T-helper 2 cell treated with Interferon-gamma antibody and Interleukin-4, amounts not matched to agents 5 μg/mL and 100 μg/mL, for 36 hours (primary cell): ENCODE data around the gene POLD3.
A peak's percentile ranks its signal among the peaks of the same experiment; 100 is the strongest.
"Not testable (repeated sequence)": the region's sequence is repeated elsewhere in the genome, so short reads cannot be mapped to it uniquely, and the experiment has no call there.

Source experiments
- DNase-seq: peaks from one replicate; pipeline ENCODE4 v3.0.0; 2021; ENCODE audit warnings: low spot score
- H3K27ac Mint-ChIP-seq: one replicate; pipeline ENCODE4 v1.8.0; 2021; ENCODE audit warnings: mild to moderate bottlenecking, mixed read lengths
- H3K27me3 Mint-ChIP-seq: one replicate; pipeline ENCODE4 v1.8.0; 2021; ENCODE audit warnings: low read depth, mixed read lengths
- H3K36me3 Mint-ChIP-seq: one replicate; pipeline ENCODE4 v1.8.0; 2021; ENCODE audit warnings: low read depth, mixed read lengths
- H3K4me1 Mint-ChIP-seq: one replicate; pipeline ENCODE4 v1.8.0; 2021; ENCODE audit warnings: low read depth, mixed read lengths
- H3K4me3 Mint-ChIP-seq: one replicate; pipeline ENCODE4 v1.8.0; 2022; ENCODE audit warnings: mild to moderate bottlenecking, moderate library complexity, mixed read lengths
- H3K9me3 Mint-ChIP-seq: one replicate; pipeline ENCODE4 v1.8.0; 2021; ENCODE audit warnings: mixed read lengths

The POLD3 gene

DNA sequence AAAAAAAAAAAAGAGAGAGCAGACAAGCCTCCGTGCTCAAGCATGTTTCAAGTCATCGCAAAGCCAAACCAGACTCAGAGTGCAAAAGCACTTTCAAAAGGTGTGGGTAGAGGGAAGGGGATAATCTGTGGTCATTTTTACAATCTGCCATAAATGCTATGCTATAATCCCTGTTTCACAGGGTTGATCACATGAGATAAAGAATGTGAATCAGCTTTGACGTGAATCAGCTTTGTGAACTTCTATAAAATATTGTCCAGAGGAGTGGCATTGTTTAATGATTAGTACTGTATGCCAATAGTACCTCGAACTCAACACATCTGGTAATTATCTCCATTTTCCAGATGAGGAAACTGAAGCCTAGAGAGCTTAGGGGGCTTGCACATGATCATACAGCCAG is 20.0 kb upstream of the POLD3 start:
- H3K36me3 Mint-ChIP-seq, result no peaks in the 10 kb centered on the region
- no peaks in the 10 kb centered on the region for H3K9me3 Mint-ChIP-seq
- DNase-seq, result no peak
- no peak overlapping the region for H3K4me3 Mint-ChIP-seq
- H3K27me3 Mint-ChIP-seq, result peaks cover 11% of the 10 kb centered on the region
- H3K4me1 Mint-ChIP-seq, result no peaks in the 10 kb centered on the region
- H3K27ac Mint-ChIP-seq, result no peak overlapping the region

DNA sequence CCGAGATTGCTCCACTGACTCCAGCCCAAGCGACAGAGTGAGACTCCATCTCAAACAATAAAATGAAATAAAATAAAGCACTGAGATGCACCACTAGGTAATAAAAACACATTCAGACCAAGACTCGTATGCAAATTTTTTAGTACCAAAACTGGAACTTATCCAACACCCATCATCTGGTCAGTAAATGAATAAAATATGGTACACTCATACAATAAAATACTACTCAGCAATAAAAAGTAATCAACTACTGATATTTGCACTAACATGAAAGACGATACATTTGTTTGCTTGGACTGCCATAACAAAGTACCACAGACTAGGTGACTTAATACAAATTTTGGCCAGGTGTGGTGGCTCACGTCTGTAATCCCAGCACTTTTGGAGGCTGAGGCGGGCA is 17.8 kb upstream of the POLD3 start:
- Mint-ChIP-seq H3K4me3 (no peak overlapping the region), H3K9me3 (no peaks in the 10 kb centered on the region), H3K4me1 (no peaks in the 10 kb centered on the region), H3K36me3 (no peaks in the 10 kb centered on the region), H3K27ac (no peak overlapping the region), H3K27me3 (peaks cover 10% of the 10 kb centered on the region)
- DNase-seq, result no peak

DNA sequence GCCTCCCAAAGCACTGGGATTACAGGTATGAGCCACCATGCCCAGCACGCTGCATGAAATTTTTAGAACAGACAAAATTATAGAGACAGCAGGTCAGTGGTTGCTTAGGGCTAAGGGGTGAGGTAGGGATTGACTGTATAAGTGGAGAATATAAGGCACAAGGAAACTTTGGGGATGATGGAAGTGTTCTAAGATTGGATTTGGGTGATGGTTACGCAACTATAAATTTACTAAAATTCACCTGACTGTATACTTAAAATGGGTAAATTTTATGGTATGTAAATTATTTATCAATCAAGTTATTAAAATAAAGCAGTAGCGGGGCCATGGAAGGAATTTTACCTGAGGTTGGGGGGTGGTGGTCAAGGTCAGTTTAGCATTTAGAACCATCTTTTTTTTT is 16.4 kb upstream of the POLD3 start:
- H3K27ac Mint-ChIP-seq, result no peak overlapping the region
- H3K4me3 Mint-ChIP-seq, result no peak overlapping the region
- H3K36me3 Mint-ChIP-seq, result no peaks in the 10 kb centered on the region
- DNase-seq, result no peak
- H3K9me3 Mint-ChIP-seq, result no peaks in the 10 kb centered on the region
- peaks cover under 1% of the 10 kb centered on the region for H3K4me1 Mint-ChIP-seq
- H3K27me3 Mint-ChIP-seq, result peaks cover 10% of the 10 kb centered on the region

DNA sequence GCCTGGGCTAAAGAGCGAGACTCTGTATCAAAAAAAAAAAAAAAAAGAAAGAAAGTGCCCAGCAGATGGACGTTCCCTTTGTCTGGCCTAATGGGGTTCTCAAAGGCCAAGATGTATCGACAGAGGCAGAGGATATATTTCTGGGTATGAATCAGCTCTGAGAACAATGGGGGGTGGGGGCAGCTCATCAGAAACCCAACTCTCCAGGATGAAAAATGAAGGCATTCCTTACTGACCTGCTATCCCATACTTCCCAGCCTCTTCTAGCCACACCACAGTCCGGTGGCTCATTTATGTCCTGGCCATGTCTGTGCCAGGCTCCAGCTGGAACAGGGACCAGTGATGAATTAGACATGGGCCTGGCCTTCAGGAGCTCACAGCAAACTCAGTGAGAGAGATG is 15.2 kb upstream of the POLD3 start:
- no peak for DNase-seq
- Mint-ChIP-seq H3K9me3 (no peaks in the 10 kb centered on the region), H3K36me3 (no peaks in the 10 kb centered on the region), H3K4me3 (no peak overlapping the region), H3K27ac (no peak overlapping the region), H3K4me1 (peaks cover 4% of the 10 kb centered on the region), H3K27me3 (peaks cover 10% of the 10 kb centered on the region)

DNA sequence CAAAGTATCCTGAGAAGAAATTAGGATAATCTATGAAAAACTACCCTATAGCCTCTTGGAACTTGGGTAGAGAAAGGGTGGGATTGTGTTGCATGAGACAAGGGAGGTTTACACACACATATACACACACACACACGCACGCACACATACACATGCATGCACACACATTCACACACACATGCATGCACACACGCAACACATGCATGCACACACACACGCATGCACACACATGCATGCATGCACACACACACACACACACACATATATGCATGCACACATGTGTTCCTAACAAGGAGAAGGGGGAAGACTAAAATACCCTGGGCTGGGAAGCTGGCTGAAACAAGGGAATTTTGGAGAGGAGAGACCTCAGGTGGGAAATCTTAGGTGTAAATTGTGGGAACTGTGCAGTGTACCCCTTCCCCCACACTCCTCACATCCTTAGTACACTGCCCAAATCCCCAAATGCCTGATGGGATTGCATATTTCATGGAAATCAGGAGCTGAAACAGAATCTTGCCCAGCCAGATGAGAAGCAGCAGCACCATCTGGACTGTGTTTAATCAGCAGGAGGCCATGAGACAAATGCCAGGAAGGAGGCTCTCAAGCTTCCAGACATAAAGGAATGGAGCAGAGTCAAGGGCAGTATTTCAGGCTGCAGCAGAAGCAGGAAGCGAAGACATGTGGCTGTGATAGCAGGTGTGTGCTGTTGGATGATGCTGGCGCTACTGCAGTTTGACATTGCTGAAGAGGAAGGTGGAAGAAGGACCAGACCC is 14.6 kb upstream of the POLD3 start:
- Mint-ChIP-seq H3K36me3 (no peaks in the 10 kb centered on the region), H3K4me3 (no peak overlapping the region), H3K4me1 (peaks cover 4% of the 10 kb centered on the region), H3K27ac (no peak overlapping the region), H3K9me3 (no peaks in the 10 kb centered on the region), H3K27me3 (peaks cover 8% of the 10 kb centered on the region)
- DNase-seq, result no peak

DNA sequence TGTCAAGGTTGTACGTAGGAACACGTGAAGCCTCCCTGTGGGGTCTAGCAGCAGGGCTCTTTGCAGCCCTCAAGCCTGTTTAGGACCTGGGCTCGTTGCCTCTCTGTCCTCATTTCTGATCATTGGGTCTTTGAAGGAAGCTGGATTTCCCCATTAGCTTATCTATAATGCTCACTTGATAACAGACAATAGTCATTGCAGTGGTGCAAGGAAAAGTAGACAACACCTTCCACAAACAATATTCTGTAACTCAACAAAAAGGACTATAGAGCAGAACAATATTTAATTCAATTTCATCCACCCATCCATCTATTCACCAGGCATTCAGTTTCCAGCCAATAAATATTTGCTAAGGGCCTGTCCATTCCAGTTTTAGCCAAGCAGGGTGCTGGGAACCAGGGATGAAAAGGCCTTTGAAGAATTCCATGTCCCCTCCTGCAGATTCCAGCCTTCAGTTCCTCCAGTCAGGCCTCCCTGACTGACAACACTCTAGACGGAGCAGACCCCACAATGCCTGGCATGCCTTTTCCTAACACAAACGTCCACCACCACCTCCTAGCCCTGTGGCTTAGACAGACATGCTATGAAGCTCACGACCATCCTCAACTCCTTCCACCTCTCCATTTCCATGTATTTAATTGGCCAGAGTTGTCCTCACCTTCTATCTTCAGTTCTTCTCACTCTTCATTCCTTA is 12.7 kb upstream of the POLD3 start:
- no peak overlapping the region for H3K27ac Mint-ChIP-seq
- DNase-seq, result no peak

DNA sequence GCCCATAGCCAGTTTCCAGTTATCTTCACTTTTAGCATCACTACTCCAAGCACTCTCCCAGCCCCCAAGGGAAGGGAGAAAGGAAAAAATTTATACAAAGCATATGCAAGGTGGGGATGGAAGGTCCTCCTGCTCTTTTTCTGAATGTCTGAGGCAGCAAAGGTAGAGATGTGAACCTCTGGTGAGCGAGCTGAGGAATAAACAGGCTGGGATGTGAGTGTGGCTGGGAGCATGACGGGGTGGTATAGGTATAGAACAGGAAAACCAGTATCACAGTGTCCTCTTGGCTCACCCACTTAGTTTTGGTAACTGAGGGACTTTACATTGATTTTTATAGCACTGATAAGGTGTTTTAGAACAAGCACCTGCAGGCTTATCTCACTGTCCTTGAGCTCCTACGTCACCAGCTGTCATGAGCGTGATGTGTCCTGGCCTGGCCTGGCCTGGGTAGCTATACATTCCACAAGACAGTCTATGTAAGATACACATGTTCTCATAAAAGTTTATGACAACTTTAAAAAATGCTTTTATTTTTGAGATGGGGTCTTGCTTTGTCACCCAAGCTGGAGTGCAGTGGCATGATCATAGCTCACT is 10.3 kb upstream of the POLD3 start:
- H3K36me3 Mint-ChIP-seq, result no peaks in the 10 kb centered on the region
- H3K4me1 Mint-ChIP-seq, result peaks cover 4% of the 10 kb centered on the region
- peaks cover 4% of the 10 kb centered on the region for H3K27me3 Mint-ChIP-seq
- no peak overlapping the region for H3K27ac Mint-ChIP-seq
- H3K4me3 Mint-ChIP-seq, result no peak overlapping the region
- H3K9me3 Mint-ChIP-seq, result no peaks in the 10 kb centered on the region
- no peak for DNase-seq

More for the DNA sequence above, 12.7 kb upstream of the POLD3 start:
- Mint-ChIP-seq H3K4me3 (no peak overlapping the region), H3K36me3 (no peaks in the 10 kb centered on the region), H3K27me3 (peaks cover 4% of the 10 kb centered on the region), H3K9me3 (no peaks in the 10 kb centered on the region), H3K4me1 (peaks cover 4% of the 10 kb centered on the region)

DNA sequence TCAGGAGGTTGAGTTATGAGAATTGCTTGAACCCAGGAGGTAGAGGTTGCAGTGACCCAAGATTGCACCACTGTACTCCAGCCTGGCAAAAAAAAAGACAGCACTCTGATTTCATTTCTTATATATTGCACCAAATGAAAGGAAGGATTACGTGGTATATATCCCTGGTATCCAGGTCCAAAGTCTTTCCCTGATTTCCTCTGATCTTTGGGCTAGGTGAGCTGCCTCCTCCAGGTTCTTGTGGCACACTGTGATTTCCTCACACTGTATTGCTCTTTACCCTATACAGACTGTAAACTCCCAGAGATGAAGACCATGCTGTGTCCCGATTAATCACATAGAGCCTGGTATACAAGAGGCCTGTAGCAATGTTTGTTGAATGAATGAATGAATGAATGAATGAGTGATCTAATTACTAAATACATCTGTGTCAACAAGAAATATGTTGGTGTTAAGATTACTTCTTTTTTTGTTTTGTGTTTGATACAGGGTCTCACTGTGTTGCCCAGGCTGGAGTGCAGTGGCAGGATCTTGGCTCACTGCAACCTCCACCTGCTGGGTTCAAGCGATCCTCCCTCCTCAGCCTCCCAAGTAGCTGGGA is 9.3 kb upstream of the POLD3 start:
- Mint-ChIP-seq H3K27me3 (peaks cover 11% of the 10 kb centered on the region), H3K27ac (no peak overlapping the region), H3K4me3 (no peak overlapping the region), H3K9me3 (no peaks in the 10 kb centered on the region), H3K36me3 (no peaks in the 10 kb centered on the region), H3K4me1 (peaks cover 4% of the 10 kb centered on the region)
- no peak for DNase-seq

DNA sequence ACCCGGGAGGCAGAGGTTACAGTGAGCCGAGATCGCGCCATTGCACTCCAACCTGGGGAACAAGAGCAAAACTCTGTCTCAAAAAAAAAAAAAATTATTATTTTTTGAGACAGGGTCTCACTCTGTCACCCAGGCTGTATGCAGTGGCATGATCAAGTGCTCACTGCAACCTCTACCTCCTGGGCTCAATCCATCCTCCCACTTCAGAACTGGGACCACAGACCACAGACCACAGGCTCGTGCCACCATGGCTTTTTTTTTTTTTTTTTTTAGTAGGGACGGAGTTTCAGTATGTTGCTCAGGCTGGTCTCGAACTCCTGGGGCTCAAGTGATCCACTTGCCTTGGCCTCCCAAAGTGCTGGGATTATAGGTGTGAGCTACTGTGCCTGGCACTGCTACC is 1.9 kb upstream of the POLD3 start:
- H3K27ac Mint-ChIP-seq, H3K4me3 Mint-ChIP-seq, H3K9me3 Mint-ChIP-seq, DNase-seq: not testable (repeated sequence)
- peaks cover 11% of the 10 kb centered on the region for H3K4me1 Mint-ChIP-seq
- peaks cover 21% of the 10 kb centered on the region for H3K36me3 Mint-ChIP-seq
- peaks cover 11% of the 10 kb centered on the region for H3K27me3 Mint-ChIP-seq

DNA sequence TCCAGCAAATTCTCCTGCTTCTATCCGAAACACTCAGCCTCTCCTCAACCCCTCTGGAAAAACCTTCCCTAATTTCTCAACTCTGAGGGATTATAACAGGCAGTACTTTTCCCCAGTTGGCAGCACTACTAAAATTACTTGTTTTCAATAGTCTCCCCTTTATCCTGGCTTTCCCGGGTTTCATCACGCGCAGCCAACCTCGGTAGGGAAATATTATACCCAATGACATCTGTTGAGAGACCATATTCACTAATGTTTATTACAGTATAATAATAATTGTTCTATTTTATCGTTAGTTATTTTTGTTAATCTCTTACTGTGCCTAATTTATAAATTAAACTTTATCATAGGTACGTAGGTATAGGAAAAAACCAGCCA is 330 bp upstream of the POLD3 start:
- DNase-seq, result no peak
- H3K4me3 Mint-ChIP-seq, result peak overlapping the region; percentile 96
- H3K27ac Mint-ChIP-seq, result peak overlapping the region; percentile 31
- H3K36me3 Mint-ChIP-seq, result peaks cover 31% of the 10 kb centered on the region
- H3K27me3 Mint-ChIP-seq, result peaks cover 8% of the 10 kb centered on the region
- peaks cover 14% of the 10 kb centered on the region for H3K4me1 Mint-ChIP-seq
- no peaks in the 10 kb centered on the region for H3K9me3 Mint-ChIP-seq

DNA sequence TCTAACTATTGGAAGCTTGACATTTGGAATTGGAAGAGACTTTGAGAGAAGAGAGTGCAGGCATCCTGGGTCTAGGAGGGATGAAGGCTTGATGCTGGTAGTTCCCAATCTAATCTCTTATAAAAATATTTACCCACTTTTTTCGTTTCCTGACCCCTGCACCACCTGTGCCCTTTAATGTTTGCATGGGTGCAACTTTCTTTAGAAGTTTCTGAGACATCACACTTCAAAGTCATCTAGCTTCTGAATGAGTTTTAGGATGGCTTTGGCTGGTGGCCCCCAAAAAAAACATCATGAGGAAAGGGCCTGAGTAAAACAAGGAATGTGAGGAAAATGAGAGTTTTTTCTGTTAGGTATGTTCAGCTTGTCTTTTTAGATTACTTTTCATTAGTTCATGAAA is 1.1 kb downstream of the POLD3 start:
- Mint-ChIP-seq H3K4me3 (peak overlapping the region; percentile 96), H3K36me3 (peaks cover 42% of the 10 kb centered on the region), H3K27me3 (no peaks in the 10 kb centered on the region), H3K27ac (peak overlapping the region; percentile 92), H3K4me1 (peaks cover 14% of the 10 kb centered on the region), H3K9me3 (no peaks in the 10 kb centered on the region)
- DNase-seq, result no peak

DNA sequence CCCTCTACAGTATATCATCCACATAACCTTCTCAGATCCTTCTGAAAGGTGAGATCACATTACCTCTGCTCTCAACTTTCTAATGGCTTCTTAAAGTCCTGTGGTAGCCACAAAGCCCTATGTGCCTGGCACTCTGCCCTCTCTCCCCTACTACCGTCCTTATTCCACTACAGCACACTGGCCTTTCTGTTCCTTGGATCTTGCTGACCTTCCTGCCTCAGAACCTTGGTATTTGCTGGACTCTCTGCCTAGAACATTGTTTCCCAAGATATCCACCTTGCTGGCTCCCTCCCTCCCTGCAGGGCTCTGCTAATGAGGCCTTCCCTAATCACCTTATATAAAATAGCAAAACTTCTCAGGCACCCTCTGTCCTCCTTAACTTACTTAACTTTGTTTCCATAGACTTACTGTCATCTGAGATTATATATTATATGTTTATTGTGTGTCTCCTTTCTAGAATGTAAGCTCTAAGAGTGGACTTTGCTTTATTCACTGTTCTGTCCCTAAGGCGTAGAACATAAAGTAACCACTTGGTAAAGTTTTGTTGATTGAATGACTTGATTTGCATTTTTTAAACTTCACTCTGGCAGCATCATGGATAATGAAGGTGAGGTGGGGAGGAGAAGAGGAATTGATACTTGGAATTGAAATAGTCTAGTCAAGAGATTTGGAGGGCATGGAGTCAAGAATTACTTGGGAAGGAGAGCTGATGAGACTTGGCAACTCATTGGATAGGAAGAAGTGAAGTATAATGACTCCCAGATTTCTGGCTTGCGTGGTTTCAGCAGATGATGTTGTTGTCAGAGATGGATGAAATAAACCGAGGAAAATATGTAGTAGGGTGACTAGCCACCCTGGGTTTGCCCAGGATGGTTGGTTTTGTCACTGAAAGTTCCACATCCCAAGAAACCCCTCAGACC is 10.5 kb downstream of the POLD3 start:
- Mint-ChIP-seq H3K27me3 (no peaks in the 10 kb centered on the region), H3K36me3 (peaks cover 23% of the 10 kb centered on the region), H3K4me3 (no peak overlapping the region), H3K27ac (no peak overlapping the region), H3K4me1 (no peaks in the 10 kb centered on the region), H3K9me3 (no peaks in the 10 kb centered on the region)
- no peak for DNase-seq

DNA sequence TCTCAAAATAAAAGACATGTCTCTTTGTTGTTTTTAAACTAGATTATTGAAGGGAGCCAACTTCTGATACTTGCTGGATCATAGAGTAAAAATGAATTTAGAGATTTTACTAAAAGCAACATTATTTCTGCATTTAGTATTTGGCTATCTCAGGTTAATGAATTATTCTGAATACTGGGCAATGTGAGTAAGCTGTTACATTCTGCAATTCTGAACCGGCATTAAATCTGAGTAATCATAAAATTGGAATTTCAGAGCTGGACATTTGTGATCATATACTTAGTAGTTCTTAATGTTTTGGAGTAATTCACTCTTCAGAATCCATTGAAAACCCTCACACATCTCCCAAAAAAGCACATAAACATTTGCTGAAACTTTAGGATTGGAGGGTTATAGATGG is 11.5 kb downstream of the POLD3 start:
- Mint-ChIP-seq H3K4me3 (no peak overlapping the region), H3K27ac (no peak overlapping the region), H3K9me3 (no peaks in the 10 kb centered on the region), H3K4me1 (no peaks in the 10 kb centered on the region), H3K27me3 (no peaks in the 10 kb centered on the region), H3K36me3 (peaks cover 20% of the 10 kb centered on the region)
- DNase-seq, result no peak
